Left forelimb (tissue), 1 donor: ENCODE data around the gene PARD3B.
"Not testable (repeated sequence)": the region's sequence is repeated elsewhere in the genome, so short reads cannot be mapped to it uniquely, and the experiment has no call there.

Experiments
- DNase-seq: peaks from one replicate; pipeline ENCODE4 v3.0.0-alpha.2; 2018; ENCODE audit warnings: low spot score

The PARD3B gene

GRCh38 chr2:205193836-205194228 is 648.6 kb downstream of the PARD3B start:
- DNase-seq = no peak

- DNase-seq = no peak
Observed at GRCh38 chr2:205197468-205198139, 652.3 kb downstream of the PARD3B start.

DNA sequence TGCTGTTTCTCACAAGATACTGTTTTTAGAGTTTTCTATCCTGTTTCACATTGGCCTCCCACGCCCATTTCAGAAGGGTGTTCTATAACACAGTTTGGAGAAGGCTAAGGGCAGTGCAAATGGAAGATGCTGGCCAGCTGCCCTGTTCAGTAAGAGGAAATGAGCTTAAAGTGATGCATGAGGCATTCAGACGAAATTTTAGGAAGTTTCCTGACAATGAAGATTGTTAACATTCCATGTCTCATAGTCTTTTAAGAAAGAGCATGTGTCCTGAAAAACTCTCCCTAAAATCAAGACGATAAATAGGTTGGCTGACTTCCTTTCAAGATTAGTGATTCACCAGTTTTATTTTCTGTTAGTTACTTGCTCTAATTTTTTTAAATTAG is 652.9 kb downstream of the PARD3B start:
- no peak for DNase-seq

GRCh38 chr2:205199165-205199850 is 654.0 kb downstream of the PARD3B start:
- DNase-seq = no peak

- no peak for DNase-seq
Observed at GRCh38 chr2:205210494-205210893, 665.2 kb downstream of the PARD3B start.

DNA sequence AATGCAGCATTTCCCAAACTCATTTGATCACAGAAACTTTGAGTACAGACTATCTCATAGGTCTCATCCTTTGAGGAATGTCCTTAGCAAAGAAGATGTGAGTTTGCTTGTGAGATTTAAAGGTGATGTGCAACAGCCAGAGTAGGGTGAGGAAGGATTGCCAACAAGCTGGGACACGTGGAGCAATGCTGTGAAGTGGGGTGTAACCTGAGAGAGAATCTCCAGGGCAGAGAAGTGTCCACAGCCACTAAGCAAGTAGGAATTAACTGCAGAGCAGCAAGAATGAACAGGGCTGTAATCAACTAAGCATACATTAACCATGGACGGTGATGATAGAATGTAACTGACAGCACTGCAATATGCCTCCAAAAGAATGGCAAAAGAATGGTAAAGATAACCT is 667.1 kb downstream of the PARD3B start:
- DNase-seq = no peak

GRCh38 chr2:205216092-205216491 is 670.8 kb downstream of the PARD3B start:
- DNase-seq = no peak

- DNase-seq = no peak
Observed at GRCh38 chr2:205216580-205216979, 671.3 kb downstream of the PARD3B start.

GRCh38 chr2:205217004-205217403 is 671.7 kb downstream of the PARD3B start:
- DNase-seq = no peak

GRCh38 chr2:205218056-205218455 is 672.8 kb downstream of the PARD3B start:
- no peak for DNase-seq

GRCh38 chr2:205218816-205219215 is 673.5 kb downstream of the PARD3B start:
- DNase-seq = not testable (repeated sequence)

DNA sequence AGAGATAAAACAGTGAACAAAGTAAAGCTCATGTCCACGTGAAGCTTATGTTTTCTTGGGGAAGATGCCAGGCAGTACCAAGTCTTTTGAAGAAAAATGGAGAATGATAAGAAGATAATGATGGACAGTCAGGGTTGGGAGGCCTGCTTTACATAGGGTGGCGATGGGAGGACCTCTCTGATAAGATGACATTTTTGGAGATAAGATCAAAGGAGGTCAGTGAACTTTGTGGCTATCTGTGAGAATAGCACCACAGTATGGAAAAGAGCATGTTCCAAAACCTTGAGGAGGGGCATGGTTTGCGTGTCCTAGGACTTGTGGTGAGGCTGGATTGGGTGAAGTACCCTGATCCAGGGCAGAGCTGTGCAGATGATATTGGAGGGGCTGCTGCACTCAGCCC is 675.3 kb downstream of the PARD3B start:
- no peak for DNase-seq

DNA sequence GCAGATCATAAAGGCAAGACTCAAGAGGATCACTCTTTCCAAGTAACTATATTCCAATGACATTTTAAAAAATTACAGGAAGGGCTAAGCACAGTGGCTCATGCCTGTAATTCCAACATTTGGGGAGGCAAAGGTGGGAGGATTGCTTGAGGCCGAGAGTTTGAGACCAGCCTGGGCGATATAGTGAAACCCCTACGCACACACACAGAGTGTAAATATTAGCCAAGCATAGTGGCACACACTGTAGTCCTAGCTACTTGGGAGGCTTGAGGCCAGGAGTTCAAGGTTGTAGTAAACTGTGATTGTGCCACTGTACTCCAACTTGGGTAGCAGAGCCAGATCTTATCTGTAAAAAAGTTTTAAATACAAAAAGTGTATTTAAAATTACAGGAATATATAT is 686.8 kb downstream of the PARD3B start:
- DNase-seq = no peak

GRCh38 chr2:205235434-205235833 is 690.2 kb downstream of the PARD3B start:
- DNase-seq = no peak

DNA sequence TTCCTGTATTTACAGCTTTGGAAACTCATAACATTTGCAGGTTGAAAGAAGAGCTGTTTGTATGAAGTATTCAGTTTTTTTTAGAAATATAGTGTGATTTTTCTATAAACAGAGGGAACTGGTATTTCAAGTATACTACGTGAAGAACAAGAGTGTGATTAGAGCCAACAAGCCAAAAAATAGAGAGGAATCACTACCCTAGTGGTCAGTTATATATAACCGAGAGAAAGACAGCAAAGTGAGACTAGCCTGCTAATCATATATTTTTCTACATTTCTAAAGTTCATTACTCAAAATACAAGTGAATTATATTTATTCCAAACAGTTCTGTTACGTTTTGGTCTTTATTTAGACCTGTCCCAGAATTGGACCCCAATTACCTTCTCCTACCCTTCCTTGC is 692.2 kb downstream of the PARD3B start:
- no peak for DNase-seq

DNA sequence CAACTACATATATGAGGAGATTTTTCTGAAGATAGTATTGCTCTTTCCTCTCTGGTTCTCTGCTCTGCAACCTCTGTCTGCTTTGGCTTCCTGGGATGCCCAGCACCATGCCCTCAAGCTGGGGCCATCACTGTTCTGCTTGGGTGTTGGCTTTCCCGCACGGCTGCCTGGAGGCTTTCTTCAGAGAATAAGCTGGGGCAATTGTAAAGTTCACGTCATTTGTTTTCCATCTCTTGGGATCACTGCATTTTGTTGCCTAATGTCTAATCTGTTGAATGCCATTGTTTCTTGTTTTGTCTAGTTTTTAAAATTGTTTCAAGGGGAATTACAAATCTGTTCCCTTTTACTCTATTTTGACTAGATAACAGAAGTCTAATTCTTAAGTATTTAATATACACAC is 699.7 kb downstream of the PARD3B start:
- no peak for DNase-seq

DNA sequence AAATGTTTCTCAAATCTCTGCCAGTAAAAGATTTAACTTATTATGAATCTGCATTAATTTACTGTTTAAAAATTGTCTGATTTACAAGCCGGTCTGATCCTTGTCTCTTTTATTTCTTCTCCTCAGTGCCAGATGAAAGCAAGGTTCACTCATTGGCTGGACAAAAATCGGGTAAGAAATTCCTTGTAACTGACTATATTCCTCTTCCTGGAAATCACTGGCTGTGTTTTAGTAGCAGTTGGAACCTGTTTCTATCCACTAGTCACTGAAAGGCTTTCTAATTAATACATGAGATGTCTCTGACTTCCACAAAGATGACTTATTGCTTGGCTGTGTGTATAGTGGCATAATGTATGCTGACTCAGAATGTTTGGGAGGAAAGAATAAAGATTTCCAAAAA is 700.4 kb downstream of the PARD3B start:
- no peak for DNase-seq

- no peak for DNase-seq
Observed at GRCh38 chr2:205259121-205259520, 713.8 kb downstream of the PARD3B start.

GRCh38 chr2:205261516-205262020 is 716.3 kb downstream of the PARD3B start:
- DNase-seq = no peak

GRCh38 chr2:205267323-205267722 is 722.0 kb downstream of the PARD3B start:
- no peak for DNase-seq

- DNase-seq = no peak
Observed at GRCh38 chr2:205270689-205271088, 725.4 kb downstream of the PARD3B start.

DNA sequence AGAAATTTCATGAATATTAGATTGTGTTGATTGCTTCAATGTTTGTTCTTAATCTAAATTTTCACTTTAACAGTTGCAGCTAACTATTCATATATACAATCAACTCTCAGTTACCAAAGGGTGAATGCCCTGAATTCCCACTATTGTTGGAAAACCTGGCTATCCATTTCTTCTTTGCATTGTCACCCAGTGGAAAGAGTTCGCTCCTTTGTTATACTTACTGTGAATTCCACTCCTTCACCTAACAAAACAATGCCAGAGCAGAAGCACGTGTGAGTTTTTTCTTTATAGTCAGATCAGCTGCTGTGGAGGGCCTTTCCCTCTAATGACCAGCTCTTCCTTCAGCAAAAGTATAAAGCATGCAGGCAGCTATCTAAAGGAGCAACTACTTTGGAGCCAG is 727.9 kb downstream of the PARD3B start:
- DNase-seq = no peak

- no peak for DNase-seq
Observed at GRCh38 chr2:205273627-205274026, 728.4 kb downstream of the PARD3B start.

- no peak for DNase-seq
Observed at GRCh38 chr2:205274801-205275200, 729.5 kb downstream of the PARD3B start.
